ENCODE results near the gene POPDC2. TPM values are rescaled to one million over a fixed set of nuclear protein-coding genes. Genes with fewer than 3 reads are reported as not detected.
A peak's percentile ranks its signal among the peaks of the same experiment; 100 is the strongest.

The POPDC2 gene
- total and polyA plus RNA-seq, 10 of the 15 experiments (the other 5 are each of a cell fraction or from before 2014, with no cell fraction given): 1.8 to 12.7 (median 3.5) TPM

DNA sequence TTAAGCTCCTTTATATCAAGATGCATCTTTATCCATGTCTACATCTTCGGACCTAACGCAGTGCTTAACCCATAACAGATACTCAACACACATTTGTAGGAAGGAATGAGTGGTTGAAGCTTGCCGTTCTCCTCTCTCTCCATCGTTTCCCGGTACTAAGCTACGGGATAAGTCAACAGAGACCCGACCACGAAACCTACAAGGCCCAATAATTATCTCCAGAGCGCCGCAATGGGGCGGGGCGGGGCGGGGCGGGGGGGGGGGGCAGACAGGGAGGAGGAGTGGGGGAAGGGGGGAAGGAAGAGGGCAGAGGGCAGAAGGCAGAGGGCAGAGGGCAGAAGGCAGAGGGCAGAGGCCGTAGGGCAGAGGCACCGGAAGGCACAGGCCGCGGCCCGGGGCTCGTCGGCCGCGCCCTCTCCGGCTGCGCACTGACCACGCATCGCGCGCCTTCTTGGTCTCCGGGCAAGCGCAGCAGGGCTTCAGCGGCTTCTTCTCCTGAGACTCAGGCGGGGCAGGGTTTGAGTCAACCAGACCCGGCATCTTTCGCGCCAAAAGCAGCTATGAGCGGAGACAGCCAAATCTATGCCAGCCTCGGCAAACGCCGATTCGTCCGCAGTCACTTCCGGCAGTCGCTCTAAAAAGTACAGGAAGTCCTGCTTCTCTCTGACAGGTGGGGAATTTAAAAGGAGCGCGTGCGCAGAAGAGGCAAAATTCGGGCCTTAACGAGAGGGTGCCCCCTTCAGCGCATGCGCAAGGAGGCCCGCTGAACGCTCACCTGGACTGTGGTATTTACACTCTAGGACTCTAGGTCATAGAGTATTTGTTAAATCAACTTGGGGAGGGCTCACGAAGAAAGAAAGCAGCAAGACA lies 16.6 kb upstream of the POPDC2 start, which contains the start of gene COX17 (continued):
- TF ChIP-seq, protein P1, sequence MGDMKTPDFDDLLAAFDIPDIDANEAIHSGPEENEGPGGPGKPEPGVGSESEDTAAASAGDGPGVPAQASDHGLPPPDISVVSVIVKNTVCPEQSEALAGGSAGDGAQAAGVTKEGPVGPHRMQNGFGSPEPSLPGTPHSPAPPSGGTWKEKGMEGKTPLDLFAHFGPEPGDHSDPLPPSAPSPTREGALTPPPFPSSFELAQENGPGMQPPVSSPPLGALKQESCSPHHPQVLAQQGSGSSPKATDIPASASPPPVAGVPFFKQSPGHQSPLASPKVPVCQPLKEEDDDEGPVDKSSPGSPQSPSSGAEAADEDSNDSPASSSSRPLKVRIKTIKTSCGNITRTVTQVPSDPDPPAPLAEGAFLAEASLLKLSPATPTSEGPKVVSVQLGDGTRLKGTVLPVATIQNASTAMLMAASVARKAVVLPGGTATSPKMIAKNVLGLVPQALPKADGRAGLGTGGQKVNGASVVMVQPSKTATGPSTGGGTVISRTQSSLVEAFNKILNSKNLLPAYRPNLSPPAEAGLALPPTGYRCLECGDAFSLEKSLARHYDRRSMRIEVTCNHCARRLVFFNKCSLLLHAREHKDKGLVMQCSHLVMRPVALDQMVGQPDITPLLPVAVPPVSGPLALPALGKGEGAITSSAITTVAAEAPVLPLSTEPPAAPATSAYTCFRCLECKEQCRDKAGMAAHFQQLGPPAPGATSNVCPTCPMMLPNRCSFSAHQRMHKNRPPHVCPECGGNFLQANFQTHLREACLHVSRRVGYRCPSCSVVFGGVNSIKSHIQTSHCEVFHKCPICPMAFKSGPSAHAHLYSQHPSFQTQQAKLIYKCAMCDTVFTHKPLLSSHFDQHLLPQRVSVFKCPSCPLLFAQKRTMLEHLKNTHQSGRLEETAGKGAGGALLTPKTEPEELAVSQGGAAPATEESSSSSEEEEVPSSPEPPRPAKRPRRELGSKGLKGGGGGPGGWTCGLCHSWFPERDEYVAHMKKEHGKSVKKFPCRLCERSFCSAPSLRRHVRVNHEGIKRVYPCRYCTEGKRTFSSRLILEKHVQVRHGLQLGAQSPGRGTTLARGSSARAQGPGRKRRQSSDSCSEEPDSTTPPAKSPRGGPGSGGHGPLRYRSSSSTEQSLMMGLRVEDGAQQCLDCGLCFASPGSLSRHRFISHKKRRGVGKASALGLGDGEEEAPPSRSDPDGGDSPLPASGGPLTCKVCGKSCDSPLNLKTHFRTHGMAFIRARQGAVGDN (IDR thresholded peaks at IDR 0.05): peak; percentile 78
- TF ChIP-seq KLF5 (IDR thresholded peaks at IDR 0.05; ENCODE audit: partially characterized antibody): peak; percentile 87
- peak; percentile 70; the same call in 1 of the 2 replicates for TF ChIP-seq NBN (IDR thresholded peaks at IDR 0.05)
- TF ChIP-seq TCF12 (IDR thresholded peaks at IDR 0.05; ENCODE audit: low read depth, low read length): 0 out of 2 replicates have a peak, but pooled peaks have one; percentile 4
- peak; percentile 71 for TF ChIP-seq SREBF1 (IDR thresholded peaks at IDR 0.05; ENCODE audit: low read length)
- TF ChIP-seq CBX5 (IDR thresholded peaks at IDR 0.05; ENCODE audit: low read depth): 0 out of 2 replicates have a peak, but pooled peaks have one; percentile 19
- no peak for TF ChIP-seq RAD21 (IDR thresholded peaks at IDR 0.05; ENCODE audit: insufficient read depth, low read depth, low read length)
- TF ChIP-seq NFYB (IDR thresholded peaks at IDR 0.05; ENCODE audit: insufficient read depth, low read depth, low read length): peak; percentile 53; the same call in 1 of the 2 replicates
- TF ChIP-seq NR2C2 (IDR thresholded peaks at IDR 0.05; ENCODE audit: borderline replicate concordance, control insufficient read depth, insufficient read length, low read depth): peak; percentile 88
- 0 out of 2 replicates have a peak, but pooled peaks have one; percentile 11 for TF ChIP-seq TARDBP (IDR thresholded peaks at IDR 0.05; ENCODE audit: borderline replicate concordance)
- peak; percentile 40; the same call in 1 of the 2 replicates for TF ChIP-seq CREB1 (IDR thresholded peaks at IDR 0.05; ENCODE audit: low read depth)
- TF ChIP-seq, protein P2, sequence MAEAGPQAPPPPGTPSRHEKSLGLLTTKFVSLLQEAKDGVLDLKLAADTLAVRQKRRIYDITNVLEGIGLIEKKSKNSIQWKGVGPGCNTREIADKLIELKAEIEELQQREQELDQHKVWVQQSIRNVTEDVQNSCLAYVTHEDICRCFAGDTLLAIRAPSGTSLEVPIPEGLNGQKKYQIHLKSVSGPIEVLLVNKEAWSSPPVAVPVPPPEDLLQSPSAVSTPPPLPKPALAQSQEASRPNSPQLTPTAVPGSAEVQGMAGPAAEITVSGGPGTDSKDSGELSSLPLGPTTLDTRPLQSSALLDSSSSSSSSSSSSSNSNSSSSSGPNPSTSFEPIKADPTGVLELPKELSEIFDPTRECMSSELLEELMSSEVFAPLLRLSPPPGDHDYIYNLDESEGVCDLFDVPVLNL (IDR thresholded peaks at IDR 0.05; ENCODE audit: low read depth, low read length): peak; percentile 76; the same call in 1 of the 2 replicates
- peak; percentile 82 for TF ChIP-seq POLR2AphosphoS5 (IDR thresholded peaks at IDR 0.05; ENCODE audit: low read length)
- peak; percentile 37 for TF ChIP-seq RELA (IDR thresholded peaks at IDR 0.05; ENCODE audit: borderline replicate concordance, partially characterized antibody)
- TF ChIP-seq GATAD2B (conservative IDR thresholded peaks at IDR 0.05; ENCODE audit: low read depth): peak; percentile 70
- TF ChIP-seq, protein P3, sequence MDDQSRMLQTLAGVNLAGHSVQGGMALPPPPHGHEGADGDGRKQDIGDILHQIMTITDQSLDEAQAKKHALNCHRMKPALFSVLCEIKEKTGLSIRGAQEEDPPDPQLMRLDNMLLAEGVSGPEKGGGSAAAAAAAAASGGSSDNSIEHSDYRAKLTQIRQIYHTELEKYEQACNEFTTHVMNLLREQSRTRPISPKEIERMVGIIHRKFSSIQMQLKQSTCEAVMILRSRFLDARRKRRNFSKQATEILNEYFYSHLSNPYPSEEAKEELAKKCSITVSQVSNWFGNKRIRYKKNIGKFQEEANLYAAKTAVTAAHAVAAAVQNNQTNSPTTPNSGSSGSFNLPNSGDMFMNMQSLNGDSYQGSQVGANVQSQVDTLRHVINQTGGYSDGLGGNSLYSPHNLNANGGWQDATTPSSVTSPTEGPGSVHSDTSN (IDR thresholded peaks at IDR 0.05; ENCODE audit: insufficient replicate concordance, low read depth, low read length): peak; percentile 35
- peak; percentile 75; the same call in 1 of the 2 replicates for TF ChIP-seq MXI1 (IDR thresholded peaks at IDR 0.05; ENCODE audit: low read depth, low read length)
- TF ChIP-seq, protein P4, sequence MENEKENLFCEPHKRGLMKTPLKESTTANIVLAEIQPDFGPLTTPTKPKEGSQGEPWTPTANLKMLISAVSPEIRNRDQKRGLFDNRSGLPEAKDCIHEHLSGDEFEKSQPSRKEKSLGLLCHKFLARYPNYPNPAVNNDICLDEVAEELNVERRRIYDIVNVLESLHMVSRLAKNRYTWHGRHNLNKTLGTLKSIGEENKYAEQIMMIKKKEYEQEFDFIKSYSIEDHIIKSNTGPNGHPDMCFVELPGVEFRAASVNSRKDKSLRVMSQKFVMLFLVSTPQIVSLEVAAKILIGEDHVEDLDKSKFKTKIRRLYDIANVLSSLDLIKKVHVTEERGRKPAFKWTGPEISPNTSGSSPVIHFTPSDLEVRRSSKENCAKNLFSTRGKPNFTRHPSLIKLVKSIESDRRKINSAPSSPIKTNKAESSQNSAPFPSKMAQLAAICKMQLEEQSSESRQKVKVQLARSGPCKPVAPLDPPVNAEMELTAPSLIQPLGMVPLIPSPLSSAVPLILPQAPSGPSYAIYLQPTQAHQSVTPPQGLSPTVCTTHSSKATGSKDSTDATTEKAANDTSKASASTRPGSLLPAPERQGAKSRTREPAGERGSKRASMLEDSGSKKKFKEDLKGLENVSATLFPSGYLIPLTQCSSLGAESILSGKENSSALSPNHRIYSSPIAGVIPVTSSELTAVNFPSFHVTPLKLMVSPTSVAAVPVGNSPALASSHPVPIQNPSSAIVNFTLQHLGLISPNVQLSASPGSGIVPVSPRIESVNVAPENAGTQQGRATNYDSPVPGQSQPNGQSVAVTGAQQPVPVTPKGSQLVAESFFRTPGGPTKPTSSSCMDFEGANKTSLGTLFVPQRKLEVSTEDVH (IDR thresholded peaks at IDR 0.05; ENCODE audit: low read depth, partially characterized antibody): peak; percentile 92
- peak; percentile 70; the same call in 1 of the 2 replicates for TF ChIP-seq ATF7 (IDR thresholded peaks at IDR 0.05; ENCODE audit: low read depth)
- peak; percentile 96 for TF ChIP-seq IKZF1 (conservative IDR thresholded peaks at IDR 0.05)
